Right atrium auricular region (tissue), 2 donors: ENCODE measurements around the gene MX1. TPM values are rescaled to one million over a fixed set of nuclear protein-coding genes. Genes with fewer than 3 reads are reported as not detected.

ENCODE experiments used
- DNase-seq: peaks from one replicate; pipeline ENCODE4 v3.0.0-alpha.2; 2019; ENCODE audit warnings: low spot score
- H3K27ac ChIP-seq, 2 donors: fragments of 200-600 bp; sonication (generic); 1 replicate in 1 of 2; 2 replicates in 1 of 2; pipeline ENCODE4 v1.5.1; 2016 to 2019
- H3K27me3 ChIP-seq, 2 donors: fragments of 200-600 bp; sonication (generic); one replicate each; pipeline versions ENCODE4 v1.5.1 to v1.6.0; 2017 to 2019
- H3K36me3 ChIP-seq: fragments of 200-600 bp; sonication (generic); one replicate; pipeline ENCODE4 v1.5.1; 2016
- H3K4me1 ChIP-seq, 2 donors: fragments of 200-600 bp; sonication (generic); one replicate each; pipeline versions ENCODE4 v1.5.1 to v1.6.0; 2017 to 2019
- H3K4me3 ChIP-seq, 2 donors: fragments of 200-600 bp; sonication (generic); 1 replicate in 1 of 2; 2 replicates in 1 of 2; pipeline ENCODE4 v1.5.1; 2017 to 2019; ENCODE audit warnings: mild to moderate bottlenecking in 1 of 2, moderate library complexity in 1 of 2
- H3K9me3 ChIP-seq, 2 donors: fragments of 200-600 bp; sonication (generic); one replicate each; pipeline ENCODE4 v1.5.1; 2019
- total RNA-seq, 2 donors: library from RNA; depleted of rRNA; stranded (reverse); fragments of >200 nt; gene quantifications; one replicate each; pipeline ENCODE4 v1.1.0, GENCODE V29; 2016
- TF ChIP-seq, protein P1 (sequence below), 2 donors: fragments of 200-600 bp; sonication (generic); IDR thresholded peaks; one replicate each; pipeline ENCODE4 v1.5.1; 2019; ENCODE audit warnings: antibody characterized with exemption in 2 of 2

The MX1 gene
- total RNA-seq, 2 donors from 2014 or later = 6.9 to 8.5 TPM

DNA sequence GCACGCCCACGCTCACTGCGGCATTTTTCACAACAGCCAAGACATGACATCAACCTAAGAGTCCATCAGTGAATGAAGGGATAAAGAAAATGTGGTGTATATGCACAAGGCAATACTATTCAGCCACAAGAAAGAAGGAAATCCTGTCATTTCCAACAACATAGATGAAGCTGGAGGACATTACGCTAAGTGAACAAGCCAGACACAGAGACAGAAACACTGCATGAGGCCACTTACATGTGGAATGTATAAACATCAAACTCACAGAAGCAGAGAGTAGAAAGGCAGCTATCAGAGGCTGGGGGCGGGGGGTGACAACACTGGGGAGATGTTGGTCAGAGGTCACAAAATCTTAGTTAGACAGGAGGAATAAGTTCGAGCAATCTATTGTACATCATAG lies 61.0 kb downstream of the MX1 start:
- no peaks in the 10 kb centered on the region for H3K27me3 ChIP-seq
- DNase-seq = no peak
- TF ChIP-seq, protein P1, sequence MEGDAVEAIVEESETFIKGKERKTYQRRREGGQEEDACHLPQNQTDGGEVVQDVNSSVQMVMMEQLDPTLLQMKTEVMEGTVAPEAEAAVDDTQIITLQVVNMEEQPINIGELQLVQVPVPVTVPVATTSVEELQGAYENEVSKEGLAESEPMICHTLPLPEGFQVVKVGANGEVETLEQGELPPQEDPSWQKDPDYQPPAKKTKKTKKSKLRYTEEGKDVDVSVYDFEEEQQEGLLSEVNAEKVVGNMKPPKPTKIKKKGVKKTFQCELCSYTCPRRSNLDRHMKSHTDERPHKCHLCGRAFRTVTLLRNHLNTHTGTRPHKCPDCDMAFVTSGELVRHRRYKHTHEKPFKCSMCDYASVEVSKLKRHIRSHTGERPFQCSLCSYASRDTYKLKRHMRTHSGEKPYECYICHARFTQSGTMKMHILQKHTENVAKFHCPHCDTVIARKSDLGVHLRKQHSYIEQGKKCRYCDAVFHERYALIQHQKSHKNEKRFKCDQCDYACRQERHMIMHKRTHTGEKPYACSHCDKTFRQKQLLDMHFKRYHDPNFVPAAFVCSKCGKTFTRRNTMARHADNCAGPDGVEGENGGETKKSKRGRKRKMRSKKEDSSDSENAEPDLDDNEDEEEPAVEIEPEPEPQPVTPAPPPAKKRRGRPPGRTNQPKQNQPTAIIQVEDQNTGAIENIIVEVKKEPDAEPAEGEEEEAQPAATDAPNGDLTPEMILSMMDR (IDR thresholded peaks at IDR 0.05) = no peak
- H3K4me1 ChIP-seq = no peaks in the 10 kb centered on the region
- no peaks in the 10 kb centered on the region for H3K36me3 ChIP-seq
- H3K4me3 ChIP-seq = no peak overlapping the region
- H3K9me3 ChIP-seq = no peaks in the 10 kb centered on the region
- H3K27ac ChIP-seq = no peak overlapping the region

DNA sequence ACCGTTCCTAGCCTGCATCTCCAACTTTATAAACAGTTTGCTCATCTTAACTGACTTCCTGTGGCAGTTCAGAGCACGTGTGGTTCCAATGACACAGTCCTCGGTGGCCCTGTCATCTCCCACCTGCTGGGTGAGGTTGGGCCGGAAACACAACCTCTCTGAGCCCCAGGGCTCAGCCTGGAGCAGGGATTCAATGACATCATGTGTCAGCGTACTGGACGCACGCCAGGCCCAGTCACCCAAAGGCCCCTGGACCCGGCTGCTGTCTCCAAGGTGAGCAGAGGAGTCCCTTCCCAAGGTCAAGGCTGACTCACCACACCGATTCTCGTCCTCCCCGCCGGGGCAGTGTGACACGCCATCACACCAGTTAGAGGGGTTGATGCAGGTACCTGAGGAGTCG lies 62.0 kb downstream of the MX1 start:
- TF ChIP-seq, protein P1 (IDR thresholded peaks at IDR 0.05) = no peak
- no peak overlapping the region for H3K4me3 ChIP-seq
- no peaks in the 10 kb centered on the region for H3K27me3 ChIP-seq
- DNase-seq = no peak
- no peaks in the 10 kb centered on the region for H3K9me3 ChIP-seq
- H3K4me1 ChIP-seq = no peaks in the 10 kb centered on the region
- no peaks in the 10 kb centered on the region for H3K36me3 ChIP-seq
- H3K27ac ChIP-seq = no peak overlapping the region

DNA sequence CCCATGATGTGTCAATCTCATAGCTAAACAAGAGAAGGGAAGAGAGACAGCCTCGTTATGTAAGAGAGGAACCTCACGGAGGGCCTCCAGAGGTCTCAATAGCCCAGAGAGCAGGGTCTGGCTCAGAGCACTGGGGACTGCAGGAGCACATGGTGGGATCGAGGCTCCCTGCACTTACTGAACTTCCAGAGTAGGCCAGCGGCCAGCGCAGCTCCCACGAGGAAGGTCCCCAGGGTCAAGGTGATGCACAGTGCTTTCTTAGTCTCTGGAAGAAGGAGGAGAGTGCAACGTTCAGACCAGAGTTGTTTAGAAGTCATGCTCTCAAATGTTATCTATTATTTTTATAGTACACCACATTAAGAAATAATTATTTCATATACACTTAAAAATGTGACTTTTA lies 63.3 kb downstream of the MX1 start:
- no peak for DNase-seq
- no peak overlapping the region for H3K27ac ChIP-seq
- no peaks in the 10 kb centered on the region for H3K27me3 ChIP-seq
- H3K4me1 ChIP-seq = no peaks in the 10 kb centered on the region
- H3K4me3 ChIP-seq = no peak overlapping the region
- H3K36me3 ChIP-seq = no peaks in the 10 kb centered on the region
- no peaks in the 10 kb centered on the region for H3K9me3 ChIP-seq
- TF ChIP-seq, protein P1 (IDR thresholded peaks at IDR 0.05) = no peak

DNA sequence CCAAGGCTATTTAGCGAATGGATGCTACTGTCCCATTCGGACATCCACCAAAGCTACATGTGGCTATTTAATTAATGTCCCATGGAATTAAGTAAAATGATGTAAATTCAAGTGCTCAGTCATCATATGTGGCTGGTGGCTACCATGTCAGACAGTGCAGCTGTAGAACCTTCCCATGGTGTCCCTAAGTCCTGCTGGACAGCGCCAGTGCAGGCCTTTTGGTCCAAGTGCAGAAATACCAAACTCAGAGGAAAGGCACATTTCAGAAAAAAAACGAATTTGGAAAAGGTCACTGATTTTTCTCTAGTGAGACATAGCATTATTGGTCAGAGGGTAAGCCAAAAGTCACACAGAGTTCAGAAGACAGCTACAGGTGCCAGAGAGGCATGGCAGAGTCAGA lies 64.3 kb downstream of the MX1 start:
- Histone ChIP-seq H3K27ac (no peak overlapping the region), H3K4me1 (no peaks in the 10 kb centered on the region), H3K36me3 (no peaks in the 10 kb centered on the region), H3K9me3 (no peaks in the 10 kb centered on the region), H3K27me3 (no peaks in the 10 kb centered on the region), H3K4me3 (no peak overlapping the region)
- no peak for DNase-seq
- TF ChIP-seq, protein P1 (IDR thresholded peaks at IDR 0.05) = no peak

DNA sequence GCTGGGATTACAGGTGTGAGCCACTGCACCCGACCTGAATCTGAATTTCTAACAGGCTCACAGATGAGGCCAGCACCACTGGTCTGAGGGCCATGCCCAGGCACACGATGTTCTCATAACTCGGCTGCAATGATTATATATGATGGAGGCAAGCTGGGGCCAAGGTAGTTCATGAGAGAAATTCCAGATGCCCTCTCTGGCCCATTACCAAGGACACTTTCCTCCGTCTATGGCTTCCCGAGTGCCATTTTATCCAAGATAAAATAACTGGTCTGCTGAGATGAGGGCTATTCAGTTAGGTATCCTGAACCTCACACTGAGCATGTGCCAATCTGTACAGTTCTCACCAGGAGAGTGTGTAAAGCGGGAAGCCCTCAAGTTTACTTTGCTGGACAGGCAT lies 65.4 kb downstream of the MX1 start:
- Histone ChIP-seq H3K4me1 (no peaks in the 10 kb centered on the region), H3K27me3 (no peaks in the 10 kb centered on the region), H3K36me3 (no peaks in the 10 kb centered on the region), H3K27ac (no peak overlapping the region), H3K4me3 (no peak overlapping the region), H3K9me3 (no peaks in the 10 kb centered on the region)
- TF ChIP-seq, protein P1 (IDR thresholded peaks at IDR 0.05) = no peak
- DNase-seq = no peak

DNA sequence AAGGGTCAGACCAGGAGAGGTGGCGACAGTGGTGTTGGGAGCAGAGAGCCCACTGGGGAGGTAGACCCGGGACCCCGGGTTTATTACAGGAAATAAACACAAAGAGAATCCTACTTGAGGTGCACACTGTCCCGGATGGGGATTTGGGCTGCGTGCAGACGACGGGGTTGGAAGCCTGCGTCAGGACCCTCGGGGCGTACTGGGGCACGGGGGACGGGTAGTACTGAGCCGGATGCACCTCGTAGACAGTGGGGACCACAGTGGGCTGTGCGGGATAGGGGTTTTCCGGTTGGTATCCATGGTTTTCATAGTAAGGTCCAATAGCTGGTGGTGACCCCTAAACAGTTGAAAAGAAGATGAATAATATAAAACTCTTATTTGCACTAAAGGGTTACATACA lies 68.2 kb downstream of the MX1 start:
- no peaks in the 10 kb centered on the region for H3K9me3 ChIP-seq
- H3K27me3 ChIP-seq = no peaks in the 10 kb centered on the region
- TF ChIP-seq, protein P1 (IDR thresholded peaks at IDR 0.05) = no peak
- H3K4me1 ChIP-seq = no peaks in the 10 kb centered on the region
- H3K4me3 ChIP-seq = no peak overlapping the region
- no peak overlapping the region for H3K27ac ChIP-seq
- no peaks in the 10 kb centered on the region for H3K36me3 ChIP-seq
- DNase-seq = no peak
